NCI-H510A (cell line): Measurements from ENCODE around the gene CHSY3.

Experiments
- DNase-seq: peaks from one replicate; lab custom pipeline; 2025; lab: John Stamatoyannopoulos, UW

Gene CHSY3

GRCh38 chr5:130024006-130024405, 119.7 kb downstream of the CHSY3 start:
- DNase-seq: no peak

GRCh38 chr5:130025511-130025910, 121.2 kb downstream of the CHSY3 start:
- no peak for DNase-seq

GRCh38 chr5:130032807-130033206, 128.5 kb downstream of the CHSY3 start:
- DNase-seq: no peak

GRCh38 chr5:130034566-130035210, 130.4 kb downstream of the CHSY3 start:
- no peak for DNase-seq

GRCh38 chr5:130035388-130035787, 131.1 kb downstream of the CHSY3 start:
- DNase-seq: no peak

- DNase-seq: no peak
These were observed 133.6 kb downstream of the CHSY3 start for GRCh38 chr5:130037905-130038304.

- no peak for DNase-seq
These were observed 139.6 kb downstream of the CHSY3 start for GRCh38 chr5:130043834-130044233.

- DNase-seq: no peak
These were observed 141.1 kb downstream of the CHSY3 start for GRCh38 chr5:130045334-130045733.

GRCh38 chr5:130050585-130050984, 146.3 kb downstream of the CHSY3 start:
- DNase-seq: no peak

GRCh38 chr5:130052752-130053151, 148.5 kb downstream of the CHSY3 start:
- DNase-seq: no peak

- no peak for DNase-seq
These were observed 151.3 kb downstream of the CHSY3 start for GRCh38 chr5:130055572-130055971.

- DNase-seq: no peak
These were observed 157.5 kb downstream of the CHSY3 start for GRCh38 chr5:130061746-130062145.

GRCh38 chr5:130063603-130064002, 159.3 kb downstream of the CHSY3 start:
- DNase-seq: no peak

GRCh38 chr5:130064484-130064883, 160.2 kb downstream of the CHSY3 start:
- no peak for DNase-seq

GRCh38 chr5:130065617-130066016, 161.4 kb downstream of the CHSY3 start:
- DNase-seq: no peak

GRCh38 chr5:130066644-130067043, 162.4 kb downstream of the CHSY3 start:
- no peak for DNase-seq

GRCh38 chr5:130067364-130067763, 163.1 kb downstream of the CHSY3 start:
- DNase-seq: no peak

- no peak for DNase-seq
These were observed 163.8 kb downstream of the CHSY3 start for GRCh38 chr5:130068101-130068500.

GRCh38 chr5:130068988-130069387, 164.7 kb downstream of the CHSY3 start:
- DNase-seq: no peak

GRCh38 chr5:130074820-130075219, 170.6 kb downstream of the CHSY3 start:
- DNase-seq: no peak

- DNase-seq: no peak
These were observed 172.7 kb downstream of the CHSY3 start for GRCh38 chr5:130077007-130077406.

- DNase-seq: no peak
These were observed 174.4 kb downstream of the CHSY3 start for GRCh38 chr5:130078661-130079060.

GRCh38 chr5:130090569-130091270, 186.5 kb downstream of the CHSY3 start:
- DNase-seq: no peak

- no peak for DNase-seq
These were observed 188.7 kb downstream of the CHSY3 start for GRCh38 chr5:130092991-130093390.
